A172 (cell line): ENCODE data around the gene CREBRF. TPM values are rescaled to one million over a fixed set of nuclear protein-coding genes. Genes with fewer than 3 reads are reported as not detected.
"Not testable (repeated sequence)": the region's sequence is repeated elsewhere in the genome, so short reads cannot be mapped to it uniquely, and the experiment has no call there.

Experiments
- DNase-seq: peaks from one replicate; pipeline ENCODE4 v3.0.0-alpha.2; 2015; ENCODE audit warnings: low spot score
- total RNA-seq: library from RNA; depleted of rRNA; stranded (reverse); fragments of >200 nt; shearing (Covaris generic); gene quantifications from 2 replicates; pipeline ENCODE4 v1.2.3, GENCODE V29; 2014; rRNA removed

Gene CREBRF
- total RNA-seq, result 7.1 and 9.6 TPM in 2 replicates

- peak; percentile 90 for DNase-seq
These were observed at the start of gene CREBRF for GRCh38 chr5:173055983-173056782. Gene CREBRF (plus strand): TSS chr5:173056352. CDS start chr5:173080776, 24,424 bp downstream.

- peak; percentile 14 for DNase-seq
These were observed 46.1 kb upstream of the CREBRF start for GRCh38 chr5:173010021-173010420.

- no peak for DNase-seq
These were observed 45.3 kb upstream of the CREBRF start for GRCh38 chr5:173010547-173011464.

- no peak for DNase-seq
These were observed 44.6 kb upstream of the CREBRF start for GRCh38 chr5:173011566-173011965.

- DNase-seq, result no peak
These were observed 43.3 kb upstream of the CREBRF start for GRCh38 chr5:173012882-173013281.

GRCh38 chr5:173014671-173015070 is 41.5 kb upstream of the CREBRF start:
- DNase-seq, result no peak

GRCh38 chr5:173015192-173015591 is 41.0 kb upstream of the CREBRF start:
- DNase-seq, result no peak

- DNase-seq, result no peak
These were observed 40.3 kb upstream of the CREBRF start for GRCh38 chr5:173015598-173016455.

- DNase-seq, result peak; percentile 27
These were observed 39.5 kb upstream of the CREBRF start for GRCh38 chr5:173016598-173017046.

- not testable (repeated sequence) for DNase-seq
These were observed 39.1 kb upstream of the CREBRF start for GRCh38 chr5:173017087-173017486.

GRCh38 chr5:173018358-173018757 is 37.8 kb upstream of the CREBRF start:
- DNase-seq, result no peak

GRCh38 chr5:173020154-173020581 is 36.0 kb upstream of the CREBRF start:
- DNase-seq, result no peak

- DNase-seq, result no peak
These were observed 35.5 kb upstream of the CREBRF start for GRCh38 chr5:173020643-173021042.

GRCh38 chr5:173025651-173026050 is 30.5 kb upstream of the CREBRF start:
- no peak for DNase-seq

GRCh38 chr5:173027905-173028304 is 28.2 kb upstream of the CREBRF start:
- DNase-seq, result no peak

- DNase-seq, result no peak
These were observed 27.3 kb upstream of the CREBRF start for GRCh38 chr5:173028811-173029327.

GRCh38 chr5:173029499-173029921 is 26.6 kb upstream of the CREBRF start:
- no peak for DNase-seq

- not testable (repeated sequence) for DNase-seq
These were observed 24.1 kb upstream of the CREBRF start for GRCh38 chr5:173032096-173032495.

GRCh38 chr5:173032730-173033129 is 23.4 kb upstream of the CREBRF start:
- no peak for DNase-seq

- DNase-seq, result no peak
These were observed 22.2 kb upstream of the CREBRF start for GRCh38 chr5:173033923-173034322.
